ENCODE data around the gene RELA. TPM values are rescaled to one million over a fixed set of nuclear protein-coding genes. Genes with fewer than 3 reads are reported as not detected.
A peak's percentile ranks its signal among the peaks of the same experiment; 100 is the strongest.

The RELA gene
- total RNA-seq, 1 experiment from 2014 or later = 99.3 TPM

GRCh38 chr11:65613091-65613928 lies 49.4 kb downstream of the RELA start:
- TF ChIP-seq EZH2 (IDR thresholded peaks at IDR 0.05; ENCODE audit: borderline replicate concordance, low read depth, low read length, poor library complexity, severe bottlenecking) = no peak
- no peak for TF ChIP-seq CTCF (conservative IDR thresholded peaks at IDR 0.05; ENCODE audit: low read depth, low read length)
- DNase-seq (ENCODE audit: low spot score) = no peak
- H3K27ac ChIP-seq (ENCODE audit: low read depth, low read length, poor library complexity, severe bottlenecking) = peak overlapping the region; percentile 90
- no peaks in the 10 kb centered on the region for H3K27me3 ChIP-seq (replicated peaks; ENCODE audit: insufficient read depth, low read depth, low read length, poor library complexity)
- H3K9me3 ChIP-seq (ENCODE audit: low read depth, low read length, poor library complexity, severe bottlenecking) = no peaks in the 10 kb centered on the region
- H3K4me3 ChIP-seq (ENCODE audit: low read depth, low read length, poor library complexity, severe bottlenecking) = peak overlapping the region; percentile 92
- intact Hi-C loops (cut with micrococcal nuclease; ENCODE audit: unreplicated experiment) = no loop called here
- H3K4me1 ChIP-seq (ENCODE audit: insufficient read depth, low read length, poor library complexity, severe bottlenecking) = peaks cover 25% of the 10 kb centered on the region
- POLR2A ChIA-PET (ENCODE audit: low non-redundant PET) = interaction anchor here (0.5 to 0.6 kb wide), 2 partner anchors 41 to 109 kb away, joined by 3 to 12 read pairs; partner anchors contain the start of gene FAM89B
- H3K36me3 ChIP-seq (ENCODE audit: insufficient read depth, low read length, poor library complexity, severe bottlenecking) = peaks cover 11% of the 10 kb centered on the region
- CTCF ChIA-PET = no interaction called here
- no TSS peak for BruUV-seq (replicated peaks)

GRCh38 chr11:65612691-65613090 lies 50.0 kb downstream of the RELA start:
- no peaks in the 10 kb centered on the region for H3K27me3 ChIP-seq (replicated peaks; ENCODE audit: insufficient read depth, low read depth, low read length, poor library complexity)
- peaks cover 25% of the 10 kb centered on the region for H3K4me1 ChIP-seq (ENCODE audit: insufficient read depth, low read length, poor library complexity, severe bottlenecking)
- H3K9me3 ChIP-seq (ENCODE audit: low read depth, low read length, poor library complexity, severe bottlenecking) = no peaks in the 10 kb centered on the region
- intact Hi-C loops (cut with micrococcal nuclease; ENCODE audit: unreplicated experiment) = no loop called here
- peaks cover 5% of the 10 kb centered on the region for H3K36me3 ChIP-seq (ENCODE audit: insufficient read depth, low read length, poor library complexity, severe bottlenecking)
- H3K27ac ChIP-seq (ENCODE audit: low read depth, low read length, poor library complexity, severe bottlenecking) = peak overlapping the region; percentile 90
- TF ChIP-seq EZH2 (IDR thresholded peaks at IDR 0.05; ENCODE audit: borderline replicate concordance, low read depth, low read length, poor library complexity, severe bottlenecking) = no peak
- TF ChIP-seq CTCF (conservative IDR thresholded peaks at IDR 0.05; ENCODE audit: low read depth, low read length) = no peak
- peak overlapping the region; percentile 92 for H3K4me3 ChIP-seq (ENCODE audit: low read depth, low read length, poor library complexity, severe bottlenecking)
- no TSS peak for BruUV-seq (replicated peaks)
- ChIA-PET CTCF (no interaction called here), POLR2A (ENCODE audit: low non-redundant PET) (interaction anchor here (0.5 to 0.6 kb wide), 2 partner anchors 40 to 109 kb away, joined by 3 to 12 read pairs; partner anchors contain the start of gene FAM89B)
- no peak for DNase-seq (ENCODE audit: low spot score)

DNA sequence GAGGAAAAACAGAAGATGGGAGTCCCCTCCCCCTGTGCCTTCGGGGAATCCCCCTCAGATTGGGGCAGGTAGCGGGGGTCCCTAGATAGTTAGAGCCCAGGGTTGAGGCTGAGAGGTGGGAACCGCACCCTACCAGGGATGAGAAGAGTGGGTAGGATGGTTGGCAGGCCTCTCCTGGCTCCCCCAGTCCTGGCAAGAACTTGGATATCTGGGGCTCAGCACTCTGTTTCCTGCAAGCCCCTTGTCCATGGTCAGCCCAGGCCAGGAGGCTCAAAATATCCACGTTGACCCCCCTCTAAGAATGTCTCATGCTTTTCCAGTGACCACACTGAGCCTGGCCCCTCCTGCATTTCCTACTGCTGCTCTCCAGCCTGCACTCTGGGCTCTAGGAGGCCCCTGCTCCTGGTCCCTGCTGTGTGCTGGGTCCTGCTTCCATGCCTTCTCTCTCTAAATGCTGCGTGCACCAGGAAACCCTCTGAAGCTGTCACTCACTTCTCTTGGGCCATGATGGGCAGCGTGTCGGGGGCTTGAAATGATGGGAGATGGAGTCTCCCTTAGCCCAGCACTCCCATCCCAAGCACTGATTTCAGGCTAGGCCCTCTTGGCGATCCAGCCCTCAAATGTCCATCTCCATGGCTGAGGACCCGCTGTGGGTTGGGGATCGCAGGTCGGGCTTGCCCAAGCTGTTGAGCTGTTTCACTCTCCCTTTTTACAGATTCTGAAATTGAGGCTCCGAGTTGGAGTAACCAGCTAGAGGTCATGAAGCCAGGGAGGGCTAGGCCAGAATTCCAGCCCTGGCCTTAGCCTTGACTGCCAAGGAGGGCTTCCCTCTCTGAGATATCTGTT lies 50.7 kb downstream of the RELA start:
- TF ChIP-seq CTCF (conservative IDR thresholded peaks at IDR 0.05; ENCODE audit: low read depth, low read length) = no peak
- no peak for TF ChIP-seq EZH2 (IDR thresholded peaks at IDR 0.05; ENCODE audit: borderline replicate concordance, low read depth, low read length, poor library complexity, severe bottlenecking)
- POLR2A ChIA-PET (ENCODE audit: low non-redundant PET) = interaction anchor here (0.5 to 0.6 kb wide), 2 partner anchors 40 to 108 kb away, joined by 3 to 12 read pairs; partner anchors contain the start of gene FAM89B
- no peaks in the 10 kb centered on the region for H3K36me3 ChIP-seq (ENCODE audit: insufficient read depth, low read length, poor library complexity, severe bottlenecking)
- H3K9me3 ChIP-seq (ENCODE audit: low read depth, low read length, poor library complexity, severe bottlenecking) = no peaks in the 10 kb centered on the region
- H3K27me3 ChIP-seq (replicated peaks; ENCODE audit: insufficient read depth, low read depth, low read length, poor library complexity) = no peaks in the 10 kb centered on the region
- H3K27ac ChIP-seq (ENCODE audit: low read depth, low read length, poor library complexity, severe bottlenecking) = peak overlapping the region; percentile 90
- intact Hi-C loops (cut with micrococcal nuclease; ENCODE audit: unreplicated experiment) = no loop called here
- H3K4me3 ChIP-seq (ENCODE audit: low read depth, low read length, poor library complexity, severe bottlenecking) = peak overlapping the region; percentile 92
- peaks cover 28% of the 10 kb centered on the region for H3K4me1 ChIP-seq (ENCODE audit: insufficient read depth, low read length, poor library complexity, severe bottlenecking)
- no peak for DNase-seq (ENCODE audit: low spot score)
- CTCF ChIA-PET = no interaction called here
- BruUV-seq (replicated peaks) = no TSS peak
